H9 (cell line): ENCODE results near the gene CHTF8. TPM values are rescaled to one million over a fixed set of nuclear protein-coding genes. Genes with fewer than 3 reads are reported as not detected.

Experiments used
- DNase-seq: peaks from one replicate; pipeline ENCODE4 v3.0.0-alpha.2; 2017
- H2AFZ ChIP-seq: one replicate; pipeline ENCODE4 v1.6.1; 2013; ENCODE audit warnings: mild to moderate bottlenecking, low read length, control low read depth, moderate library complexity
- H2AK5ac ChIP-seq: 2 replicates; pipeline ENCODE4 v1.6.1; 2013; ENCODE audit warnings: low read length, control low read depth, mixed read lengths; ENCODE audit not compliant: insufficient read length
- H2BK120ac ChIP-seq: one replicate; pipeline ENCODE4 v1.6.1; 2013; ENCODE audit warnings: low read depth, mild to moderate bottlenecking, low read length, control low read depth, inconsistent platforms; ENCODE audit not compliant: poor library complexity, severe bottlenecking
- H2BK12ac ChIP-seq: 2 replicates; pipeline ENCODE4 v1.6.1; 2013; ENCODE audit warnings: low read length, control low read depth, mixed read lengths, low read depth; ENCODE audit not compliant: insufficient read length
- H2BK15ac ChIP-seq: 2 replicates; pipeline ENCODE4 v1.6.1; 2013; ENCODE audit warnings: low read depth, low read length, control low read depth
- H2BK20ac ChIP-seq: one replicate; pipeline ENCODE4 v1.6.1; 2013; ENCODE audit warnings: low read depth, mild to moderate bottlenecking, low read length, control low read depth, inconsistent platforms; ENCODE audit not compliant: poor library complexity, severe bottlenecking
- H2BK5ac ChIP-seq: 2 replicates; pipeline ENCODE4 v1.6.1; 2013; ENCODE audit warnings: low read length, control low read depth, mixed read lengths; ENCODE audit not compliant: insufficient read length
- H3K14ac ChIP-seq: 2 replicates; pipeline ENCODE4 v1.6.1; 2013; ENCODE audit warnings: low read length, control low read depth; ENCODE audit not compliant: insufficient read depth
- H3K18ac ChIP-seq: 2 replicates; pipeline ENCODE4 v1.6.1; 2013; ENCODE audit warnings: low read depth, mild to moderate bottlenecking, mixed read lengths, low read length, control low read depth; ENCODE audit not compliant: insufficient read length
- H3K23ac ChIP-seq: 2 replicates; pipeline ENCODE4 v1.6.1; 2013; ENCODE audit warnings: low read length, control low read depth, mixed read lengths, low read depth; ENCODE audit not compliant: insufficient read length
- H3K23me2 ChIP-seq: 2 replicates; pipeline ENCODE4 v1.6.1; 2013; ENCODE audit warnings: low read depth, mild to moderate bottlenecking, mixed read lengths, low read length, control low read depth; ENCODE audit not compliant: insufficient read length, poor library complexity, severe bottlenecking
- H3K27ac ChIP-seq: 2 replicates; pipeline ENCODE4 v1.5.1; 2013; ENCODE audit warnings: low read length, control low read depth, mixed read lengths, low read depth; ENCODE audit not compliant: insufficient read length
- H3K27me3 ChIP-seq: 2 replicates; pipeline ENCODE4 v1.6.1; 2013; ENCODE audit warnings: low read length, control low read depth, inconsistent platforms; ENCODE audit not compliant: insufficient read depth
- H3K4ac ChIP-seq: 2 replicates; pipeline ENCODE4 v1.6.1; 2013; ENCODE audit warnings: low read depth, mild to moderate bottlenecking, control low read depth, inconsistent platforms, low read length, moderate library complexity
- H3K4me1 ChIP-seq: 2 replicates; pipeline ENCODE4 v1.6.1; 2013; ENCODE audit warnings: low read length, control low read depth, inconsistent platforms; ENCODE audit not compliant: insufficient read depth
- H3K4me2 ChIP-seq: 2 replicates; pipeline ENCODE4 v1.6.1; 2013; ENCODE audit warnings: low read length, control low read depth, mixed read lengths; ENCODE audit not compliant: insufficient read length, insufficient read depth
- H3K56ac ChIP-seq: 2 replicates; pipeline ENCODE4 v1.6.1; 2013; ENCODE audit warnings: low read depth, mild to moderate bottlenecking, mixed read lengths, low read length, control low read depth; ENCODE audit not compliant: insufficient read length
- H3K79me1 ChIP-seq: 2 replicates; pipeline ENCODE4 v1.6.1; 2013; ENCODE audit warnings: low read depth, mild to moderate bottlenecking, moderate library complexity, low read length, control low read depth, inconsistent platforms; ENCODE audit not compliant: insufficient read depth, poor library complexity, severe bottlenecking
- H3K79me2 ChIP-seq: 2 replicates; pipeline ENCODE4 v1.6.1; 2013; ENCODE audit warnings: low read length, control low read depth, inconsistent platforms; ENCODE audit not compliant: insufficient read depth
- H3K9ac ChIP-seq: 2 replicates; pipeline ENCODE4 v1.6.1; 2013; ENCODE audit warnings: low read length, control low read depth, mixed read lengths; ENCODE audit not compliant: insufficient read length; ENCODE audit errors: extremely low read depth
- H3K9me3 ChIP-seq: one replicate; pipeline ENCODE4 v1.6.1; 2013; ENCODE audit warnings: low read depth, low read length, inconsistent platforms; ENCODE audit not compliant: control insufficient read depth
- H3T11ph ChIP-seq: one replicate; pipeline ENCODE4 v1.6.1; 2013; ENCODE audit warnings: mild to moderate bottlenecking, low read length, control low read depth, inconsistent platforms
- H4K20me1 ChIP-seq: one replicate; pipeline ENCODE4 v1.6.1; 2013; ENCODE audit not compliant: control insufficient read depth, insufficient read length, insufficient read depth
- H4K5ac ChIP-seq: 2 replicates; pipeline ENCODE4 v1.6.1; 2013; ENCODE audit warnings: low read depth, mild to moderate bottlenecking, mixed read lengths, low read length, control low read depth; ENCODE audit not compliant: insufficient read length
- H4K8ac ChIP-seq: replicated peaks from 2 replicates; pipeline ENCODE4 v1.6.1; 2013; ENCODE audit warnings: low read length, control low read depth, mixed read lengths, low read depth; ENCODE audit not compliant: insufficient read length
- H4K91ac ChIP-seq: 2 replicates; pipeline ENCODE4 v1.6.1; 2013; ENCODE audit warnings: low read depth, mild to moderate bottlenecking, moderate library complexity, mixed read lengths, low read length, control low read depth; ENCODE audit not compliant: insufficient read length
- H3K27ac Mint-ChIP-seq, 3 experiments: 2 replicates in 2 of 3; 3 replicates in 1 of 3; pipeline ENCODE4 v1.8.0; 2020 to 2021; ENCODE audit warnings: mixed read lengths in 3 of 3, mild to moderate bottlenecking in 1 of 3, moderate library complexity in 1 of 3
- H3K27me3 Mint-ChIP-seq: 2 replicates; pipeline ENCODE4 v1.8.0; 2021; ENCODE audit warnings: low read depth, mild to moderate bottlenecking, moderate library complexity, mixed read lengths
- H3K36me3 Mint-ChIP-seq, 3 experiments: 2 replicates in 2 of 3; 3 replicates in 1 of 3; pipeline ENCODE4 v1.8.0; 2020 to 2021; ENCODE audit warnings: low read depth in 3 of 3, mixed read lengths in 3 of 3; ENCODE audit not compliant: insufficient read depth in 1 of 3
- H3K4me1 Mint-ChIP-seq, 2 experiments: 2 replicates each; pipeline ENCODE4 v1.8.0; 2020; ENCODE audit warnings: mixed read lengths in 2 of 2
- H3K4me3 Mint-ChIP-seq, 2 experiments: 2 replicates in 1 of 2; 3 replicates in 1 of 2; pipeline ENCODE4 v1.8.0; 2020 to 2021; ENCODE audit warnings: mild to moderate bottlenecking in 2 of 2, mixed read lengths in 2 of 2, moderate library complexity in 1 of 2
- H3K9me3 Mint-ChIP-seq, 2 experiments: 2 replicates in 1 of 2; 3 replicates in 1 of 2; pipeline ENCODE4 v1.8.0; 2020; ENCODE audit warnings: mild to moderate bottlenecking in 2 of 2, mixed read lengths in 2 of 2, moderate library complexity in 1 of 2
- WGBS: extraction: QIAGEN DNeasy Blood & Tissue Kit; methylation state at CpG from one replicate; pipeline ENCODE4 v1.1.7; 2013; ENCODE audit warnings: missing lambda C conversion rate, low lambda C conversion rate, mixed read lengths; ENCODE audit not compliant: insufficient read length; ENCODE audit errors: extremely low coverage; 5-methylcytosine and 5-hydroxymethylcytosine counted together
- total RNA-seq: library from RNA; stranded (reverse); gene quantifications from 2 replicates; pipeline ENCODE4 v1.2.1, GENCODE V29; 2021
- TF ChIP-seq, protein P1 (sequence below): fragments of 200-600 bp; sonication (generic); conservative IDR thresholded peaks from 3 replicates; pipeline ENCODE4 v1.8.0; 2021; ENCODE audit warnings: antibody characterized with exemption, mild to moderate bottlenecking

CHTF8 gene
- total RNA-seq, 1 experiment from 2014 or later: 168 TPM

DNA sequence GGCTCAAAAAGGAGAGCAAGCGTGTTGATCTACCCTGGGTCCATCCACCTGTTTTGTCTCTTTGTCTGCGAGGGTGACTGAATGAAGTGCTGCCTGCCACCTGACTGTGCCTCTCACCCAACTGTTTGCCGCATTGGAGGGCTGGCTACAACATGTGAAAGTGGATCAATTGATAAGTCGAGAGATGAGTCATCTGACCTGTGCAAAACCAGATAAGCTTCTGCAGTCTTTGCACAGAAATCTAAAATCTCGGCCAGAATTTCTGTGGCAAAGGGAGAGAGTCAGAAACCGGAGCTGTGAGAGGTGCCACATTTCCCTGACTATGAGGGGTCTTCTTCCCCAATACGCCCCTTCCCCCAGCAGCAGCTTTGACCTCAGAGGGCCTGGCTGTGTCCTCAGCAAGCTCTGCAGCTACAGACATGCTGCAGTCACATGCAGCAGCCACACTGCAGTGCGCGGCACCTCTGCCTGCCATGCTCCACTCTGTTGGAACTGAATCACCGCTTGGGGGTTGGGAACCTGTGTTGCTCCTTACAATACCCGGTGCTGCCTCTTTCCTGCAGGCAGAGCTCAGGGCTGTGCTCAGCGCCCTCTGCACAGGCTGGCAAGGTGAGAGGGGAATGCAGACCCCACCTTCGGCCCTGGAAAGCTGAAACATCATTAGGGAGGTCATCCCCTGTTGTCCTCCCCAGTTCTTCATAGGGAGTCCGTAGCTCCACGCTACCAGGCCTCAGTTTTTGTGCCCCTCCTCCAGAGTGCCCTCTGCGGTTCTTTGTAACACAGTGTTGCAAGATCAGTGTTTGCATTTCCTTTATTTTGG lies 43.1 kb downstream of the CHTF8 start:
- Histone ChIP-seq H4K20me1 (no peaks in the 10 kb centered on the region), H3K79me1 (no peaks in the 10 kb centered on the region), H4K8ac (no peak overlapping the region), H3K9me3 (no peaks in the 10 kb centered on the region), H4K5ac (no peak overlapping the region), H2BK12ac (no peak overlapping the region), H2BK20ac (no peak overlapping the region), H2BK15ac (no peak overlapping the region), H3K27ac (no peak overlapping the region), H2AK5ac (no peak overlapping the region), H3K9ac (no peak overlapping the region), H3K14ac (peak overlapping the region; percentile 68; the same call in 1 of the 2 replicates), H3K79me2 (no peaks in the 10 kb centered on the region), H4K91ac (no peak overlapping the region), H2BK120ac (no peak overlapping the region), H3K56ac (no peak overlapping the region), H3K4me2 (no peak overlapping the region), H3K4me1 (peaks cover 12% of the 10 kb centered on the region; the same call in 1 of the 2 replicates), H2BK5ac (no peak overlapping the region), H3K23ac (no peak overlapping the region), H3K27me3 (no peaks in the 10 kb centered on the region), H3K18ac (no peak overlapping the region), H3K23me2 (no peaks in the 10 kb centered on the region), H2AFZ (no peak overlapping the region), H3T11ph (no peak overlapping the region), H3K4ac (no peak overlapping the region)
- Mint-ChIP-seq H3K9me3 (no peaks in the 10 kb centered on the region), H3K27me3 (no peaks in the 10 kb centered on the region; the same call in 1 of the 2 replicates), H3K4me3 (no peak overlapping the region), H3K4me1 (peaks cover 36 to 39% of the 10 kb centered on the region in 2 experiments), H3K27ac (peak overlapping the region in 1 of 3 experiments; percentile 50; a peak in 2 of 7 replicates), H3K36me3 (peaks cover 0 to 5% (median 2%) of the 10 kb centered on the region in 3 experiments; a peak in 3 of 7 replicates)
- TF ChIP-seq, protein P1, sequence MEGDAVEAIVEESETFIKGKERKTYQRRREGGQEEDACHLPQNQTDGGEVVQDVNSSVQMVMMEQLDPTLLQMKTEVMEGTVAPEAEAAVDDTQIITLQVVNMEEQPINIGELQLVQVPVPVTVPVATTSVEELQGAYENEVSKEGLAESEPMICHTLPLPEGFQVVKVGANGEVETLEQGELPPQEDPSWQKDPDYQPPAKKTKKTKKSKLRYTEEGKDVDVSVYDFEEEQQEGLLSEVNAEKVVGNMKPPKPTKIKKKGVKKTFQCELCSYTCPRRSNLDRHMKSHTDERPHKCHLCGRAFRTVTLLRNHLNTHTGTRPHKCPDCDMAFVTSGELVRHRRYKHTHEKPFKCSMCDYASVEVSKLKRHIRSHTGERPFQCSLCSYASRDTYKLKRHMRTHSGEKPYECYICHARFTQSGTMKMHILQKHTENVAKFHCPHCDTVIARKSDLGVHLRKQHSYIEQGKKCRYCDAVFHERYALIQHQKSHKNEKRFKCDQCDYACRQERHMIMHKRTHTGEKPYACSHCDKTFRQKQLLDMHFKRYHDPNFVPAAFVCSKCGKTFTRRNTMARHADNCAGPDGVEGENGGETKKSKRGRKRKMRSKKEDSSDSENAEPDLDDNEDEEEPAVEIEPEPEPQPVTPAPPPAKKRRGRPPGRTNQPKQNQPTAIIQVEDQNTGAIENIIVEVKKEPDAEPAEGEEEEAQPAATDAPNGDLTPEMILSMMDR: no peak
- no CpG with 5 or more reads among the region's 16 CpGs for WGBS
- DNase-seq: peak; percentile 66
